Lower leg skin (tissue), 4 donors: ENCODE results near the gene OTOP1. TPM values are rescaled to one million over a fixed set of nuclear protein-coding genes. Genes with fewer than 3 reads are reported as not detected.
"Not testable (repeated sequence)": the region's sequence is repeated elsewhere in the genome, so short reads cannot be mapped to it uniquely, and the experiment has no call there.

Source experiments
- DNase-seq, 2 donors: peaks; one replicate each; pipeline ENCODE4 v3.0.0-alpha.2; 2019; ENCODE audit warnings: low spot score in 2 of 2
- H3K4me3 ChIP-seq: fragments of 200-600 bp; sonication (generic); 2 replicates; pipeline ENCODE4 v1.5.1; 2017; ENCODE audit warnings: mild to moderate bottlenecking, low read depth; ENCODE audit not compliant: poor library complexity, severe bottlenecking
- CTCF ChIP-seq, 3 donors: fragments of 450-650 bp; IDR thresholded peaks; one replicate each; pipeline ENCODE4 v1.5.1; 2016; ENCODE audit warnings: antibody characterized with exemption in 3 of 3, mild to moderate bottlenecking in 3 of 3, moderate library complexity in 2 of 3
- POLR2A ChIP-seq, 2 donors: fragments of 450-650 bp; IDR thresholded peaks; one replicate each; pipeline ENCODE4 v1.6.1; 2016 to 2017; ENCODE audit warnings: antibody characterized with exemption in 2 of 2, mild to moderate bottlenecking in 1 of 2, moderate library complexity in 1 of 2
- WGBS, 2 donors: methylation state at CpG; one replicate each; pipeline ENCODE4 v1.1.5; 2018; 5-methylcytosine and 5-hydroxymethylcytosine counted together
- intact Hi-C: fragments of 100-400 bp; cut with DNase I; formaldehyde crosslinking; loops from one replicate; pipeline ENCODE4 v1.15.0; 2023; ENCODE audit warnings: low total_unique reads
- total RNA-seq, 4 donors: library from RNA; depleted of rRNA; stranded (reverse); fragments of >200 nt; gene quantifications; one replicate each; pipeline ENCODE4 v1.1.0, GENCODE V29; 2016

The OTOP1 gene
- total RNA-seq, 4 donors from 2014 or later: 0.23 to 0.37 TPM; not detected in 2

- no peak for DNase-seq
- intact Hi-C loops: no loop called here
- no peak for TF ChIP-seq CTCF (IDR thresholded peaks at IDR 0.05)
- no peak for TF ChIP-seq POLR2A (IDR thresholded peaks at IDR 0.05)
- no peak overlapping the region for H3K4me3 ChIP-seq
- WGBS, 2 donors: 97 to 100% methylated on average over 1 of the region's 1 CpG
Observed at GRCh38 chr4:4245172-4245571, 18.4 kb upstream of the OTOP1 start.

GRCh38 chr4:4239551-4239950 is 12.8 kb upstream of the OTOP1 start:
- WGBS, 2 donors: 84 to 93% methylated on average over 3 of the region's 3 CpGs
- not testable (repeated sequence) for DNase-seq, H3K4me3 ChIP-seq
- intact Hi-C loops: loop anchor here (10.0 kb wide), 1 partner anchor 1015 kb away; no protein-coding TSS in a partner anchor

- TF ChIP-seq POLR2A (IDR thresholded peaks at IDR 0.05): no peak
- no peak for TF ChIP-seq CTCF (IDR thresholded peaks at IDR 0.05)
- intact Hi-C loops: loop anchor here (10.0 kb wide), 1 partner anchor 1021 kb away; no protein-coding TSS in a partner anchor
- WGBS, 2 donors: 97 to 100% methylated on average over 2 of the region's 2 CpGs
- no peak overlapping the region for H3K4me3 ChIP-seq
- no peak for DNase-seq
Observed at GRCh38 chr4:4233610-4234009, 6.9 kb upstream of the OTOP1 start.

- H3K4me3 ChIP-seq: no peak overlapping the region
- 70 to 76% methylated on average over 1 of the region's 1 CpG for WGBS, 2 donors
- TF ChIP-seq POLR2A (IDR thresholded peaks at IDR 0.05) (no peak), CTCF (IDR thresholded peaks at IDR 0.05) (no peak)
- DNase-seq: no peak
- intact Hi-C loops: no loop called here
Observed at GRCh38 chr4:4228356-4228668, 1.6 kb upstream of the OTOP1 start.

GRCh38 chr4:4227510-4228355 is 1.0 kb upstream of the OTOP1 start:
- intact Hi-C loops: no loop called here
- no peak for TF ChIP-seq POLR2A (IDR thresholded peaks at IDR 0.05)
- no peak for TF ChIP-seq CTCF (IDR thresholded peaks at IDR 0.05)
- WGBS, 2 donors: 11 to 13% methylated on average over 20 to 43 of the region's 51 CpGs
- no peak for DNase-seq
- H3K4me3 ChIP-seq: no peak overlapping the region

GRCh38 chr4:4225915-4226605 is 669 bp downstream of the OTOP1 start:
- H3K4me3 ChIP-seq: no peak overlapping the region
- intact Hi-C loops: no loop called here
- WGBS, 2 donors: 16 to 19% methylated on average over 25 to 41 of the region's 41 CpGs
- TF ChIP-seq POLR2A (IDR thresholded peaks at IDR 0.05) (no peak), CTCF (IDR thresholded peaks at IDR 0.05) (no peak)
- no peak for DNase-seq
